ENCODE measurements around the gene DSCAML1. TPM values are rescaled to one million over a fixed set of nuclear protein-coding genes. Genes with fewer than 3 reads are reported as not detected.

DSCAML1 gene
- total RNA-seq, 2 donors from 2014 or later, result 0.08 TPM; not detected in 1

DNA sequence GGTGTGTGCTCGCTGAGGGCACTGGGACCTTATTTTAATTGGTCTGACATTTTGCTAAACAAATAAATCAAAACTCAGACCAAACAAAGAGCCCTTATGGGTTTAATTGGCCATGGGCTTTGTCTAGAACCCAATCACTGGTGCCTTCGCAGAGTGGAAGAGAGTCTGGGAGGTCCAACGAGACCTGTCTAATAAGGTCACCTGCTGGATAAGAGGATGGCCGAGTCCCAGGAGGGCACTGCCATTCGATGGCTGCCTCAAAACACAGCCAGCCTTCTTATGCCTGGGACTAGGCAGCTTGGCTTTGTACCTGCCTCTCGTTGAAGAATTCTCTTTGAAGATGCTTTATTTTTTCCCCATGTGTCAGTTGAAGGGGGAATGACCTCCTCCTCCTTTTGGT lies 298.2 kb downstream of the DSCAML1 start:
- Mint-ChIP-seq H3K27ac (no peak overlapping the region), H3K4me1 (ENCODE audit: low read depth in 2 of 2) (no peaks in the 10 kb centered on the region), H3K27me3 (peaks cover 15 to 17% of the 10 kb centered on the region in 2 donors), H3K9me3 (no peaks in the 10 kb centered on the region), H3K36me3 (no peaks in the 10 kb centered on the region), H3K4me3 (no peak overlapping the region)
- ATAC-seq, result no peak
- DNase-seq (ENCODE audit: low spot score), result no peak

DNA sequence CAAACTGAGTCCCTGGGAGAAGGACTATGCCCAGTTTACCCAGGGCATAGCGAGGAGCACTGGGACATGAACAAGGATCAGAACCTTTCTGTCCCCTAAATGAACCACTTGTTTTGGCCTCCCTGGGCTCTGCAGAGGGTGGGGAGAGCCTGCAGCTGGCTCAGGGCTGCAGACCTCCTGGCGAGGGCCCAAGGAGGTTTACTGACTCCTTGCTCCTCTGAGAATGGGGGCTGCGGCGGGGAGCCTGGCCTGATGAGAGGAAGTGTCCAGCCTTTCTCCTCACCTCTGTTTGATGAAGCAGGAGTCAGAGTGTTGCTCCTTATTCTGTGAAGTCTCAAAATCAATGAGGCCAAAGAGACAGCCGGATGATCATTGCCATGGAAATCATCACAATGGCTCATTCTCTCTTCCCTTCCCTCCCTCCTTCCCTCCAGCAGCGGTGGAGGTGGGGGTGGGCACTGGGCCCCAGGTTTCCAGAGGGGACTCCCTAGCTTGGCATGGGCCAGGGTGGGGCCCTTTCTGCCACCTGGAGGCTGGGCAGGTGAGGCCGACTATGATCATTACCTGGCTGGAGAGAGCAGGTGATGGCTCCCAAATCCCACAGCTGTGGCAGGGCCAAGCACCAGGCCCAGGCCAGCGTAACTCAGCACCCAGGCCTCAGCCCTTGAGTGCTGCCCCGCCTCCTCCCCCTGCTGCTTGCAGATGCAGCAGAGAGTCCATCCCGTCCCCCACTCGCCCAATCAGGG lies 299.6 kb downstream of the DSCAML1 start:
- Mint-ChIP-seq H3K27ac (no peak overlapping the region), H3K4me1 (ENCODE audit: low read depth in 2 of 2) (no peaks in the 10 kb centered on the region), H3K27me3 (peaks cover 15 to 17% of the 10 kb centered on the region in 2 donors), H3K36me3 (no peaks in the 10 kb centered on the region), H3K9me3 (no peaks in the 10 kb centered on the region), H3K4me3 (no peak overlapping the region)
- no peak for DNase-seq (ENCODE audit: low spot score)
- ATAC-seq, result no peak

DNA sequence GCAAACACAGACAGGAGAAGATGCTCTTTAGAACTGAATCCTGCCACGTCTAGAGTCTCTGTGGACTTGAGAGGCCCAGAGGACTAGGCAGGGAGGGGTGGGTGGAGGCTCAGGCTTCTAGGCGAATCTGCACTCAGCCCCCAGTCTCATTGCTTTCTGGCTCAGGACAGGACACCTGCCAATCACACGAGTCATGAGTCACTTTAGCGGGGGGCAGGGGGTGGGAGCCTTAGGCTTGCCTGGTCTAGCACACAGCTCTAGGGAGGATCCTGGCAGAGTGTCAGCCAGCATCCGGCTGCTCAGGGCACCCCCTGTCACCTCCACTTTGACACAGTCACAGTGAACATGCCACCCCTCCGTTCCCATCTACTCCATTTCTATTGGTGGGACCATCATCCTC lies 301.7 kb downstream of the DSCAML1 start:
- ATAC-seq (no peak), DNase-seq (ENCODE audit: low spot score) (no peak)
- Mint-ChIP-seq H3K4me3 (no peak overlapping the region), H3K27me3 (peaks cover 14 to 18% of the 10 kb centered on the region in 2 donors), H3K27ac (no peak overlapping the region), H3K9me3 (no peaks in the 10 kb centered on the region), H3K4me1 (ENCODE audit: low read depth in 2 of 2) (no peaks in the 10 kb centered on the region), H3K36me3 (no peaks in the 10 kb centered on the region)

DNA sequence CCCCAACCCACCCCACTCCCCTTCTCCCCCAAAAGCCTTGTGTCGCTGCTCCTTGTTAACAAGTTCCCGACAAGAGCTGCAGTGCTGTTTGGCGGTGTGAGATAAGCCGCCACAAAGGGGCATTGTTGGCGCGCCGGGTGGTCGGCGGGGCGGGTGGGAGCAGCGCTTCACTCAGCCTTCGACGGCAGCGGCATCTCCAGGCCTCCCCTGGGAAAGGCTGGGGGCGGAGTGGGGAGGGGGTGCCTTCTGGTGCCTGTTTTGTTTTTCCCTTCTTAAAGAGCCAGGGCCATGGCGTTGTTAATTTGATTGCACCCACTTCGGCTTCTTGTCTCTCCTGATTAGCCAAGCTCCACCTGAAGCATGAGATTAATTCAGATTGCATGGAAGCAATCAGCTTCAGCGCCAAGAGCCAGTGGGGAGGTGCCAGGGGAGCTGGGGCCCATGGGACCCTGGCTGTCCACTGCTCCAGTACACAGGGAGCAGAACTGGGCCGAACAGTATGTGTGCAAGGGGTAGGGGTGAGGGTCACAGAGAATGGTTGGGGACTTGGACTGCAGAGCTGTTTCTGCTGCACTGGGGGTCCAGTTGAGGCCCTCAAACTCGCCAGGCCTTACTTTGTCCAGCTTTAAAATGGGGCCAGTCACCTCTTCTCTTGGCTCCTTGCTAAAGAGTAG lies 304.3 kb downstream of the DSCAML1 start:
- H3K27ac Mint-ChIP-seq, result no peak overlapping the region
- ATAC-seq (no peak), DNase-seq (ENCODE audit: low spot score) (no peak)
- H3K4me3 Mint-ChIP-seq, result no peak overlapping the region
- no peaks in the 10 kb centered on the region for H3K4me1 Mint-ChIP-seq (ENCODE audit: low read depth in 2 of 2)
- H3K36me3 Mint-ChIP-seq, result no peaks in the 10 kb centered on the region
- H3K9me3 Mint-ChIP-seq, result no peaks in the 10 kb centered on the region
- peaks cover 19 to 22% of the 10 kb centered on the region in 2 donors for H3K27me3 Mint-ChIP-seq

DNA sequence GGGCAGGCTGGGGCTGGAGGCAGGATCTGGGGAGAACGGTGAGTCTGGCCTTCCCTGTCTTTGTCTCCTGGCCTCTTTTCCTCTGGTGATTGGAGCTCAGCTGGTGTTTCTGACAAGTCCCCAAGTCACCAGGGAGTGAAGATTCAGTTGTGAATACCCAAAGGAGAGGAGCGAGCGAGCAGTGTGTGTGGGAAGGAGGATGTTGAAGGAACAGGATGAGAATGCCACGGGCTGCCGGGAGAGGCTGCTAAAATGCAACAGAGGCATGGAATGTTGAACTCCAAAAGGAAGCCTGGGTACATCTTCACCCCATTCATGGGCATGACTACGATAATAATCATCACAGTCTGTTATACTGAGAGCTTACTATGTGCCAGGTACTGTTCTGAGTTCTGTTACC lies 306.1 kb downstream of the DSCAML1 start:
- Mint-ChIP-seq H3K9me3 (no peaks in the 10 kb centered on the region), H3K4me1 (ENCODE audit: low read depth in 2 of 2) (no peaks in the 10 kb centered on the region), H3K27ac (no peak overlapping the region), H3K4me3 (no peak overlapping the region), H3K27me3 (peaks cover 18 to 25% of the 10 kb centered on the region in 2 donors), H3K36me3 (no peaks in the 10 kb centered on the region)
- DNase-seq (ENCODE audit: low spot score) (no peak), ATAC-seq (no peak)

DNA sequence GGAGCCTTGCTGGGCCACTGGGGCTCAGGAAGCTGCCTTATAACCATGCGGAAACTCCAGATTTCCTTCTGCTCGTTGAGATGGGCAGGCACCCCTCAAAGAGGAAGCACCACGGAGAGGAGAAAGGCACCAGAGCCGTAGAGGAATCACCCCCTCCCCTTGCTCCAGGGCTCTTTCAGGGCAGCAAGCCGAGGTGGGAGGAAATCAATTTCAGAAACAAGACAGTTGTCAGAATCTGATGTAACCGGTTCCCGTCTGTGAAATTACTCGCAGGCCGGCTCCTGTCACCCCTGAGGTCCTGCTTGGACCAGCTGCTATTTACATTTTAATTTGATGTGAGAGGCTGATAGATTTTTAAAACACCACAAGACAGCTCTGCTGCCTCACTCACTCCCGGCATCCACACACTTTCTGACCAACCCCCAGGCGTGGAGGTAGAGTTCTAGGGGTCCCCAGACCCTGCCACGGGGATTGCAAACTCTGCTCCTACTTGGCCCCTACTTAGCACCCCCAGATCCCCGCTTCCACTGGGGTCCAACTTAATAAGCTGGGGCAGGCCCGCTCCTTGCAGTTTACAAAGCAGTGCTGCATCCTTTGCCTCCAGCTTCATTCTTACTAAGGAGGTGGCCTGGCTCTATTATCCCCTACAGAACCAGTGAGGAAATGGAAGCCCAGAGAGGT lies 306.9 kb downstream of the DSCAML1 start:
- Mint-ChIP-seq H3K27me3 (peaks cover 14 to 29% of the 10 kb centered on the region in 2 donors), H3K27ac (no peak overlapping the region), H3K36me3 (no peaks in the 10 kb centered on the region), H3K4me1 (ENCODE audit: low read depth in 2 of 2) (no peaks in the 10 kb centered on the region), H3K9me3 (no peaks in the 10 kb centered on the region), H3K4me3 (no peak overlapping the region)
- ATAC-seq (no peak), DNase-seq (ENCODE audit: low spot score) (no peak)

DNA sequence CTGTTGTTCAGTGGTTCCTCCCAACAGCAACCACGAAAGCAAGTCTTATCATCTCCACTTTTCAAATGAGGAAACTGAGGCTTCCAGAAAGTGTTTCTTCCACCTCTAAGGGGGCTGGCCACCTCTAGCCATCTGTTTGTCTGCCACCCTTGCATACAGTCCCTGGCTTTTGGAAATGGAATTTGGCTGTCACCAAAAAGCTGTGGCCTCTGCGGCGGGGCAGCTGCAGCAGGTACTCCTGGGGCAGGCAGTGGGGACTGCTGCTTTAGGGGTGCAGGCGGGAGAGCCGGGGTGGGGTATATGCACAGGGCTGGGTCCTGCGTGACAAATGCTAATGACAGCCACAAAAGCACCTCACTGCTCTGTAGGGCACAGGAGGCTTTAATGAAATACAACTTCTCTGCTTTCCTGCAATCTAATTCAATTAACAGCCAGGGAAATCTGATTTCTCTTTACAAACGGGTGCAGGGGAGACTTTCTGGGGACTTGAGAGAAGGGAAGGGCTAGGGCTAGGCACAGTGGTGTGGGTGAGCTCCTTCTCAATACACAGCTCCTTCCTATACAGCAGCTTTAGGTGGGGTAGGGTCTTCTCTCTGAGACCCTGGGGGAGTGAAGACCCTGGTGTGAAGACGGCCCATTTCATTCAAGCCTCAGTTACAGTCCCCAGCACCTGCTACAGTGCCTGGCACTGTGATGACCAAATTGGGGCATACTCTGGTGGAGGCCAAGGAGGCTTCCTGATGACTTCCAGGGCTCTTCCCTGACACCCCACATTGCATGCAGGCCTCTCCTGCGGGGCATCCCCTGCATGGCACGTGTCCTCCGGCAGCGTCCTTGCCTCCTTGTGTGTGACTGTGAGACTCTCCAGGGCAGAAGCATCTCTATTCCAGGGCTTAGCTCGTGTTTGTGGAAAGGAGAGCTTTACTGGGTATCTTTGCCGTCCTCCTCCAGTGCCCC lies 307.7 kb downstream of the DSCAML1 start:
- no peak for ATAC-seq

DNA sequence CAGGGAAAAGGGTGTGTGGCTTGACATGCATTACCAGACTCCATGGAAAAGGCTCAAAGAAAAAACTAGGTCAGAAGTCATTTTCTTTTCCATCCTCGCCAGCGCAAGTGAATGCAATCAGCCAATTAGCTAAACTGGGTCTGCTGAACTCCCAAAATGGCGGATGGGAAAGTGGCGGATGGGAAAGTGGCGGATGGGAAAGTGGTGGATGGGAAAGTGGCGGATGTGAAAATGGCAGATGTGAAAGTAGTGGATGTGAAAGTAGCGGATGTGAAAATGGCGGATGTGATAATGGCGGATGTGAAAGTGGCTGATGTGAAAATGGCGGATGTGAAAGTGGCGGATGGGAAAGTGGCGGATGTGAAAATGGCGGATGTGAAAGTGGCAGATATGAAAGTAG lies 311.0 kb downstream of the DSCAML1 start:
- DNase-seq (ENCODE audit: low spot score) (no peak), ATAC-seq (no peak)
- Mint-ChIP-seq H3K36me3 (no peaks in the 10 kb centered on the region), H3K27ac (no peak overlapping the region), H3K9me3 (no peaks in the 10 kb centered on the region), H3K4me3 (no peak overlapping the region), H3K4me1 (ENCODE audit: low read depth in 2 of 2) (no peaks in the 10 kb centered on the region), H3K27me3 (peaks cover 14 to 32% of the 10 kb centered on the region in 2 donors)

More for the DNA sequence above, 307.7 kb downstream of the DSCAML1 start:
- Mint-ChIP-seq H3K27ac (no peak overlapping the region), H3K4me3 (no peak overlapping the region), H3K36me3 (no peaks in the 10 kb centered on the region), H3K9me3 (no peaks in the 10 kb centered on the region), H3K4me1 (ENCODE audit: low read depth in 2 of 2) (no peaks in the 10 kb centered on the region), H3K27me3 (peaks cover 14 to 26% of the 10 kb centered on the region in 2 donors)
- no peak for DNase-seq (ENCODE audit: low spot score)

DNA sequence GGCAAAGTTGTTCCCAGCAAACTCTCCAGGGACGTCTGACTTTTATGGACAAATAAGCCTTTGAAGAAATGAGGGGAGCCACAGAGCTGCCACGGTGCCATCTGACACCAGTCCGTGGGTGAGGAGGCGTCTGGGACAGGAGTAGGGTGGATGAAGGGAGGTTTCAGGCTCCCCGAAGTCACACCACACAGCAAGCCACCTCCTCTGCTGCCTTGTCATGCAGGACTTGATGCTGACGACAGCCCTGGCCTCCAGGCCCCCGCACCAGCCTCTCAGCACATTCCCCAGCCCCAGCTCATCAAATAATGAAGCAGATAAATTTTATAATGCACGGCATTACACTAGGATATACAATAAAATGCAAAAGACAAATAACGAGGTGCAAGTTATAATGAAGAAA lies 312.9 kb downstream of the DSCAML1 start:
- H3K36me3 Mint-ChIP-seq, result no peaks in the 10 kb centered on the region
- DNase-seq (ENCODE audit: low spot score) (no peak), ATAC-seq (no peak)
- H3K9me3 Mint-ChIP-seq, result no peaks in the 10 kb centered on the region
- no peak overlapping the region for H3K4me3 Mint-ChIP-seq
- H3K4me1 Mint-ChIP-seq (ENCODE audit: low read depth in 2 of 2), result no peaks in the 10 kb centered on the region
- H3K27ac Mint-ChIP-seq, result no peak overlapping the region
- peaks cover 3 to 23% of the 10 kb centered on the region in 2 donors for H3K27me3 Mint-ChIP-seq

DNA sequence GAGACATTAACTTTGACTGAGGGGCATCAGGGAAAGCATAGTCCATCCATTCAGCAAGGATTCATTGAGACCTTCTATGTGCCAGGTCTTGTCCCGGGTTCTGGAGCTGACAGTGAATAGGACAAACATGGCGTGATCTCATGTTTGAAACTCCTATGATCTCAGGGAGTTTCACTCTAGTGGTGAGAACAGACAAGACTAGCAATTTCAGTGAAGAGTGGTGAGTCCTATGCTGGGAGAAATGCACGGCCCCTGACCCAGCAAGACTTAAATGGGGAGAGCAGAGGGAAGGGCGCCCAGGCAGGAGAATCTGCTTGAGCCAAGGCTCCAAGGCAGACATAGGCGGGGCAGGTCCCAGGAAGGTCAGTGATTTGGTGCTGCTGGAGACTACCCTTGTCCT lies 313.6 kb downstream of the DSCAML1 start:
- H3K27ac Mint-ChIP-seq, result no peak overlapping the region
- peaks cover 2 to 23% of the 10 kb centered on the region in 2 donors for H3K27me3 Mint-ChIP-seq
- DNase-seq (ENCODE audit: low spot score), result no peak
- no peaks in the 10 kb centered on the region for H3K36me3 Mint-ChIP-seq
- no peak for ATAC-seq
- no peak overlapping the region for H3K4me3 Mint-ChIP-seq
- H3K4me1 Mint-ChIP-seq (ENCODE audit: low read depth in 2 of 2), result no peaks in the 10 kb centered on the region
- H3K9me3 Mint-ChIP-seq, result no peaks in the 10 kb centered on the region

DNA sequence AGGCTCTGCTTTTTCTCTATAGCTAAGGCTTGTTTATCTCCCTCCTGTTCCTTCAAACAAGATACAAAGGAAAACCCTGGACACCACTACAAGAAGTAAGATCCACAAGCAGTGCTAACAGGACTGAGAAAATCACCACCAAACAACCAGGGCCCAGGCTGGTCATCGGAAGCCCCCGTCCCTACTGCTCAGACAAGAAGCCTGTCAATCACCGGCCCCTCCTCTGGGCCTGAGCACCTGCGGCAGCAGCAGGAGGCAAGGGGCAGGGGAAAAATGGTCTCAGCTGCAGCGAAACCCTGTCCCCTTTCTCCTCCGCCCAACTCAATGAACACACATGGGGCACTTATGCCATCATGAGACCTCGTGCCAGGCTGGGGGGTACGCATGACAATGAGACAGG lies 314.1 kb downstream of the DSCAML1 start:
- H3K36me3 Mint-ChIP-seq, result no peaks in the 10 kb centered on the region
- H3K27ac Mint-ChIP-seq, result no peak overlapping the region
- H3K27me3 Mint-ChIP-seq, result peaks cover 4 to 23% of the 10 kb centered on the region in 2 donors
- H3K4me3 Mint-ChIP-seq, result no peak overlapping the region
- DNase-seq (ENCODE audit: low spot score) (no peak), ATAC-seq (no peak)
- no peaks in the 10 kb centered on the region for H3K9me3 Mint-ChIP-seq
- H3K4me1 Mint-ChIP-seq (ENCODE audit: low read depth in 2 of 2), result no peaks in the 10 kb centered on the region

DNA sequence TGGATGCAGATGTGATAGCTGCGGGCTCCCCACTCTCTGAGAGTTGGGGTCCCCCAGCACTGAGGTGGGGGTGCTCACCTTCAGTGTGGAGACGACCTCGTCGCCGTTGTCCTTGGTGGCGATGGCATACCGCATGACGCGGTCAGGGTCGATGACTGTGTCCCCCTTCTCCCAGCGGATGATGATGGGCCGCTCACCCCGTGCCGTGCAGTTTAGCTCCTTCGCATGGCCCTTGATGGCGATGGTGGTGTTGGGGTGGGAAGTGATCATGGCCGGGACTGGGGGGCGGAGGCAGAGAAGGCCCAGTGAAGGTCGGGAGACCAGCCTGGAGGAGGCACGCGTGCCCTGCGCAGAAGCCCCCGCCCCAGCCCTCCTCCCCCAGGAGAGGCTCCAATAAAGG lies 315.1 kb downstream of the DSCAML1 start:
- ATAC-seq, result no peak
- Mint-ChIP-seq H3K9me3 (no peaks in the 10 kb centered on the region), H3K36me3 (no peaks in the 10 kb centered on the region), H3K27me3 (peaks cover 11 to 18% of the 10 kb centered on the region in 2 donors), H3K4me3 (no peak overlapping the region), H3K4me1 (ENCODE audit: low read depth in 2 of 2) (no peaks in the 10 kb centered on the region), H3K27ac (no peak overlapping the region)
- no peak for DNase-seq (ENCODE audit: low spot score)

DNA sequence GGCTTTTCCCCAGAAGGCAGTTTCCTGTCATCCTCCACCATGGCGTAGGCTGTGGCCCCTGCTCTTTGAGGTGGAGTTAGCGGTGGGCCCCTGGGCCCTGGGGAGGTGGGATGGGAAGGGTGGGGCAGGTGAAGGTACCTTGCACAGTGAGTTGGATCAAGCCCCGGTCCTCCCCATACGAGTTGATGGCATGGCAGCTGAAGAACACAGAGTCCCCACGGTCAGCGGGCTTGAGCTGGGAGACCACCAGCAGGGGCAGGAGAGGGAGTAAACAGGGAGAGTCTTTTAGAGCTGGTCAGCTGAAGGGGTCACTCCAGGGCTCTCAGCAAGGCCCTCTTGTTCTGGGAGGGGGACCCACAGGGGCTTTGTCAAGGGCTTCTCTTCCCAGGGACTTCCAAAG lies 316.0 kb downstream of the DSCAML1 start:
- peaks cover 13 to 16% of the 10 kb centered on the region in 2 donors for H3K27me3 Mint-ChIP-seq
- H3K36me3 Mint-ChIP-seq, result no peaks in the 10 kb centered on the region
- H3K4me1 Mint-ChIP-seq (ENCODE audit: low read depth in 2 of 2), result no peaks in the 10 kb centered on the region
- ATAC-seq (no peak), DNase-seq (ENCODE audit: low spot score) (no peak)
- no peak overlapping the region for H3K4me3 Mint-ChIP-seq
- no peaks in the 10 kb centered on the region for H3K9me3 Mint-ChIP-seq
- no peak overlapping the region for H3K27ac Mint-ChIP-seq
